GM18868 (cell line): Measurements from ENCODE around the gene TRAF3.
"Not testable (repeated sequence)": the region's sequence is repeated elsewhere in the genome, so short reads cannot be mapped to it uniquely, and the experiment has no call there.

Source experiments
- ATAC-seq: cut with Tn5 transposase; IDR thresholded peaks from one replicate; pipeline ENCODE4 v1.9.1; 2021; ENCODE audit warnings: mild to moderate bottlenecking, moderate library complexity; ENCODE audit not compliant: unreplicated experiment

The TRAF3 gene

DNA sequence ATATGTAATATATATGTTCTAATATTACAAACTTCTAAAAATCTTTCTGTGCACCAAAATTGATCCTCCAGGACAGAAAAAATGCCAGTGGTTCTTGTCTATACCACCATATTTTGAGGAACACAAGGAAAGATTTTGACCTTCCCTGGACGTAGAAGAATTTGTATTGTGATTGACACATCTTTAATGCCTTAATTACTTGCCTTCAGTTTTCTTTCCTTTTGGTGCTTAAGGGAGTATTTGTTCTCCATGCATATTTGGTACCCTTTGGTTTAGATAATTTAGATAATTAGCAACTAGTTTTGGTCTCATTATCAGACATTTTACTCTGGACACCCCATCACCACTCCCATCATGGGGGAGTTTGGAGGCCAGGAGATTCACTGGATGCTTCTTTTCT lies 27.6 kb downstream of the TRAF3 start:
- no peak for ATAC-seq

DNA sequence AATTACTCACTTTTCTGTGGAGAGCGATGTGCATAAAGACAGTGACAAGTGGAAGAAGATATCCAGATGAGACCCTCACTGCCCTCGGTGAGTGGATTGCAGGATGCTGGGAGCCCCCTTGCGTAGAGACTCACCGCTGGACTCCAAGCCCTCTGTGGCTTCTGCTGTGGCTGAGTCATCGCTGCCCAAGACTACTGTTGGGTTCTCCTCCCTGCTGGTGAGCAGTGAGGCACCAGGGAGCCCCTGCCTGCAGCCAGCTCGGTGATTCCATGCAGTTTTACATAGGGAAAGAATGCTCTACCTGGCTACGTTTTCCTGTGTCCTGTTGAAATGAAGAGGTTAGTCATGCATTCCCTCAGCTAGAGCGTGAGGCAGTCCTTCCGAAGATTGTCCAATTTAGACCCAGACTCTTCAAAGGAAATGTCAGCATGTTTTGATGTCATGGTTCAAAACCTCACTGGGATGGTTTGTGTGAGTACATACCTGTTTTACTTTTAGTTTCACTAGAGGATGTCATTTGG lies 28.2 kb downstream of the TRAF3 start:
- ATAC-seq, result peak; percentile 47

DNA sequence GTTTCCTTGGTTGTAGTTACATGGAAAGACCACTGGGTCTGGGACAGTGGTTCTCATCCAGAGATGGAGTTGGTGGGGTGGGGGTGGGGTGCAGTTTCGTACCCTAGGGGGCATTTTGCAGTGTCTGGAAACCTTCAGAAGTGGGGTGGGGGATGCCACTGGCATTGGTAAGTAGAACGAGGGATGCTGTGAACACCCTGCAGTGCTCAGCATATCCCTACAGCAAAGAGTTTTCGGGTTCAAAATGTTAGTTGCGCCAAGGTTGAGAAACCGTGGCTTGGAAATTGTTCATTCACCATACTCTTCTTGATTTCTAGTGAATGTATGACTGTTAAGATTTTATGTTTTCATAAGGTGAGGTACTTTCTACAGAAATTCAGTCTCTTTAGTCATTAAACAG lies 28.7 kb downstream of the TRAF3 start:
- ATAC-seq, result no peak

DNA sequence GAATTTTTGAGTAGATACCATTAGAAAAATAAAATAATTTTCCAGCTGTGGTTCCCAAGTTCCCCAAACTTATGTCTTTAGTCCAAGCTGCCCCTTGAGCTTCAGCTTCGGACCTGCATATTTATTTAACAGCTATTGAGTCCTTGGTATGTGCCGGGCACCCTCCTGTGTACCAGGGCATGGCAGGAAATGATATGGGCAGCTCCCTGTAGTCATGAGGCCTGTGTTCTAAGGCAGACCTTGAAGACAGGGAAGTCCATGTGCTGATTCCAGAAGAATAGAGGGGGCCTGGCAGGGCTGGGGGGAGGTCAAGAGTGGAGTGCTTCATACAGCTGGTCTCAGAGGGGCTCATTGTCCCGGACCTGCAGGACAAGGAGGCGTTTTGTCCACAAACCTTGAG lies 29.2 kb downstream of the TRAF3 start:
- ATAC-seq, result no peak

DNA sequence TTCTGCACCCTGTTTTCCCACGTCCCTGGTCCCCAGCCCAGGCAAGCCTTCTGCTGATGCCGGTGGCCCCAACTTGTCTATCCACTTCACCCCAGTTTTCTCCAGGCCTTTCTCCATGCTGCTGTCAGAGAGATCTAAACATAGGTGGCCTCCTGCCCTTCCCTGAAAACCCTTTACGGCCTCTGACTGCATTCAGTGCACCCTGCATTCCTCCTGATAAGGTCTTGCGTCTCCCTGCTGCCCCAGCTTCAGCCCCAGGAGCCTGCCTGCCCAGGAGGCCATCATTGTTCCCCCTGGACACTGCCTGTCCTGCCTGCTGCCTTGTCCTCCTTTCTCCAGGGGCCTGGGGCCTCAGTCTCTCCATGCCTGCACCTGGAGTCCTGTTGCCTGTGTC lies 29.8 kb downstream of the TRAF3 start:
- no peak for ATAC-seq

DNA sequence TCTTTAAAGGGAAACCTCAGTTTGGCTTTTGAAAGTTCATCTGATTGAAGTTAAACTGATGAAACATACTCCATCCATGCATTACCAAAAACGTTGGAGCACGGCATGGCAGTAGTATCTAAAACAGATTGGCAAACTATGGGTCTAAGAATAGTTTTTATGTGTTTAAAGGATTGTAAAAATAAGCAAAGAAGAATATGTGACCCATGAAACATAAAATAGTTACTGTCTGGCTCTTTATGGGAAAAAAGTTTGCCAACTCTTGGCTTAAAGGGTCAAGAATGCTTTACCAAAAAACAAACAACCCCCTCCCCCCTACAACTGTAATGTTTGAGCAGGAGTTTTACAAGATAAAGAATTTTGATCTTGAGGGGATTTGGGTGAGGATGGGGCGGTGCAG lies 32.6 kb downstream of the TRAF3 start:
- ATAC-seq, result no peak

DNA sequence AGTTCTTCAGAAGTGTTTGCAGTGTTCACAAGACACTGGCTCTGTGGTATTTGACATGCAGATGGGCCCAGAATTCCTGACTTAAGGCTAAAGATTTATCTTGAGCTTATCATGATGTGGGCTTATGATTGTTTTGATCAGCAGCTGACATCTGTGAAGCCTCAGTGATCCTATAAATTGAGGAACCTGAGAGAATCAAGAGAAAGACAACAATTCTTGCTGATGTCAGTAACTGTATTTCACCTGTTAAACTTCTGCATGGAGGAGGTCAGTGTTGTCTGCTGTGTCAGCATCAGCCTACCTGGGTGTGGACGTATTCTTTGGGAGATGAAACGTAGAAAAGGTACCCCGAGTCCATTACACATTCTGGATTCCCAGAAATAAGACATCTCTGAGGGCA lies 33.3 kb downstream of the TRAF3 start:
- no peak for ATAC-seq

DNA sequence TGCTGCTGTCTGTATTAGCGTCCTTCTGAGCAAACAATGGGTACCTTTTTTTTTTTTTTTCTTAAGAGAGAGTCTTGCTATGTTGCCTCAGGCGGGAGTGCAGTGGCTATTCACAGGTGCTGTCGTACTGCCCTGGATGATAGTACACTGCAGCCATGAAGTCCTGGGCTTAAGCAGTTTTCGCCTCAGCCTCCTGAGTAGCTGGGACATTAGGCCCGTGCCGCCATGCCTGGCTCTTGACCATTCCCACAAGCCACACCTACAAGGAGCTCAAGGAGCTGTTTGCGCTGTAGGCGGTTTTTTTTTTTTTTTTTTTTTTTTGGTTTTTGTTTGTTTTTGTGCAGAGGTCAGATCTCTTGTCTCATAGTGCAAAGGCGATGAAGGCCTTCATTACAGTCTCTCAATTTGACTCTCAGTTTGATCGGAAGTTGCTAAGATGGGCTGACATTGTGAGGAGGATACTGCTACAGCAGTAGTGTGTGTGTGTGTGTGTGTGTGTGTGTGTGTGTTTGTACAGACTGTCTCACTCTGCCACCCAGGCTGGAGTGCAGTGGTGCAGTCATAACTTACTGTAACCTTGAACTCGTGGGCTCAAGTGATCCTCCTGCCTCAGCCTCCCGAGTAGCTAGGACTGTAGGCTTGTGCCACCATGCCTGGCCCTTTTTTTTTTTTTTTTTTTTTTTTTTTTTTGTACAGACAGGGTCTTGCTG lies 34.2 kb downstream of the TRAF3 start:
- ATAC-seq, result no peak

DNA sequence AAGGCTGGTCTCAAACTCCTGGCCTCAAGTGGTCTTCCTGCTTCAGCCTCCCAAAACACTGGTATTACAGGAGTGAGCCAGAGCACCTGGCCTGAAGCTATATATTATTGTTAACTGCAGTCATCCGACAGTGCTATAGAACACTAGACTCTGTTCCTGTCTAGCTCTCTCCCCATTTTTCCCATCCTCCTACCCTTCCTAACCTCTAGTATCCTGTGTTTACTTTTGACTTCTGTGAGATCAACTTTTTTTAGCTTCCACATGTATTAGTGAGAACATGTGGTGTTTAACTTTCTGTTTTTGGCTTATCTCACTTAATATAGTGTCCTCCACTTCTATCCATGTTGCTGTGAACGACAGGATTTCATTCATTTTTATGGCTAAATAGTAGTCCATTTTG lies 34.7 kb downstream of the TRAF3 start:
- no peak for ATAC-seq

DNA sequence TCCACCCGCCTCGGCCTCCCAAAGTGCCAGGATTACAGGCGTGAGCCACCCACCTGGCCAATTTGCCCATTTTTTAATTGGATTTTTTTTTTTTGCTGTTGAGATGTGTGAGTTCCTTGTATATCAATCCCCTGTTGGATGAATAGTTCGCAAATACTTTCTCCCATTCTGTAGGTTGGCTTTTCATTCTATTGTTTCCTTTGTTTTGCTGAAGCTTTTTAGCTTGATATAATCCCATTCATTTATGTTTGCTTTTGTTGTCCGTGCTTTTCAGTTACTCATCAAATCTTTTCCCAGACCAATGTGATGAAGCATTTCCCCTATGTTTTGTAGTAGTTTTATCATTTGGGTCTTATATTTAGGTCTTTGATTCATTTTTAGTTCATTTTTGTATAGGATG lies 36.4 kb downstream of the TRAF3 start:
- no peak for ATAC-seq

DNA sequence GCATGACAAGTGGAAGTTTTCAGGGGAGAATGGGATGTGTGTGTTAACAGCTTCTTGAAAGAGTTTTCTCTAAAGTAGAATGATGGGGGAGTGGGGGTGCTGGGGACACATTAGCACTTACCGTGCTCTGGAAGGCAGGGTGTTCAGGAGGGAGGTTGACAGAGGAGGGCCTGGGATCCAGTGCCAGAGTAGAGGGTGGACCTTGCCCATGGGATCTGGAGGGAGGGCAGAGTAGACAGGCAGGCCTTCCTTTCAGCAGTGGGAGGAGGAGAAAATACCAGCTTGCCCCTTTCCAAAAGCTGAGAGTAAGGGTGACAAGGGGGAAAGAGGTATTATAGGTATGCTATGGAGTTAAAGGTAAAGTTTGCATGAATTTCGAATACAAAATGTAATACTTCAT lies 40.1 kb downstream of the TRAF3 start:
- ATAC-seq, result no peak

DNA sequence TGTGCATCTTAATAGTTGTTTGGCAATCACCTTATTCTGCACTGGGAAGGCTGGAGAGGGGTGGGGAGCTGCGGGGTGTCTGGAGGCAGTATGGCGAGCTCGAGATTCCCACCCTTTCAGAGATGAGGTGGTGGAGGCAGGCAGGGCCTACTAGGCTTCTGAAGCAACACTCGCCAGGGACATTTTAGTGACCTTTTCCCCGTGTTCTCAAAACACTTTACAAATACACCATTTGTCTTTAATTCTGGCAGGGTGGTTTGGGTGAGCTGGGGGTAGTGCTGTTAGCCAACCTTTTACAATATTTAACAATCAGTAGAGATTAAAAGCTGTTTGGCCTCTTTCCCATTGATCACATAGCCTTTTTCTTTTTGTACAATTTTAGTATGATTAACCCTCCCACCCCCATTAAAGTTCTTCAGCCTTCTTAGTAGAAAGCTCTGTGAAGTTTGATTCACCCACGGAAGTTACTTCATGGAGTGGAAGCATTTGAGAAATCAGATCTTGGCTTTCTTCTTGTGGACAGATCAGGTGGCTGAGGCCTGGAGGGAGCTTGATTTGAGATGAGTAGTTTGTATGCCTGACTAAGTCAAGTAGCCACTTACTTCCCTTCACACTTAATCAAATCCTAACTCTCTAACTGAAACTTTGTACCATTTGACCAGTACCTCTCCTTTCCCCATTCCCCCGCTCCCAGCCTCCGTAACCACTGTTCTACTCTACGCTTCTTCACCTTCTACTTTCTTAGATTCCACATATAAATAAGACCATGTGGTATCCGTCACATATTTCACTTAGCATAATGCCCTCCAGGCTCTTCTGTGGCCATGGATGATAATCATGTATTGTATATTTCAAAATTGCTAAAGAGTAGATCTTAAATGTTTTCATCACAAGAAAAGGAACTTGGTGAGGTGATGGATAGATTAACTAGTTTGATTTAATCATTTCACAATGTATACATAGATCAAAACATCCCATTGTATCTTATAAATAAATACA lies 41.0 kb downstream of the TRAF3 start:
- ATAC-seq, result no peak

DNA sequence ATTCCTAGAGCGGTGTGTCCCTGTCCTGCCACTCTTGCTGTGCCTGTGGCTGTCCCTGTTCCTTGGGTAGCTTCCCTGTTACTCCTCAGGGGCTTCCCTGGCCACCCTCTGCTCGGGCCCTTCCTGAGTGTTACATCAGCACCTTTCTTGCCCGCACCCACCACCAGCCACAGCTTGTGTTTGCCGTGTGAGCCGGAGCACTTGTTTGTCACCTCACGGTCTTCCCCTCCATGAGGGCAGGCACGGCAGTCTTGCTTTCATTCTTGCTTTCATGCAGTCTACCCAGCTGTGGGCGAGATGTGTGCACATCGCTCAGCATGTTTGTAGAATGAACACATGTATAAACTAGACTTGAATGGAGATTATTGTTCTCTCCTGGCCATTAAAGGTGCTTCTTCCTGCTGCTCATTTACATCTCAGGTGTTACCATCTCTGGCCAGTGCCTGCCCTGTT lies 42.0 kb downstream of the TRAF3 start:
- ATAC-seq, result peak; percentile 82

DNA sequence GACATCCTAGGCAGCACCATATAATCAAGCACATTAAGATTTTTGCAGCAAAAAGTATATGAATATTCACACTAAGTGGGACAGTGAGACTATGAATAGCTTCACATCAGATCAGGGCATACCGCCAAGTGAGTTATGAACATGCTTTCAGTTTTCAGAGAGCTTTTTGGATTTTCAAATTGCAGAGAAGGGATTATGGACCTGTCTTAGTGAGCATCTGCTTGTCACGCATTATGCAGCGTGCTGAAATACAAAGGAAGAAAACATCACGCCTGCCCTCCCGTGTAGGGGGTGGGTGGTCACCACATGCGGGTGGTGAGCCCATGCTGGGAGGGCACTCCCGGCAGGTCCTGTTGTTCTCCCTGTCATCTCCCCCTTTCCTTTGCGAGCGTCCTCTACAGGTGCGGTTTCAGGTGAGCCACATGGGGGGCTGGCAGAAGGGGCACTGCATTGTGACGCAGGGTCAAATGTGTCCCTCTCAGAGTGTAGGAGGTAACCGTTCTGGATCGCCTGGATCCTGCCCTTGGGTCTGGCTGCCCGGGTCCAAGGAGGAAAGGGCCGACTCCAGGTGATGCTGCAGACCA lies 42.6 kb downstream of the TRAF3 start:
- peak; percentile 12 for ATAC-seq

DNA sequence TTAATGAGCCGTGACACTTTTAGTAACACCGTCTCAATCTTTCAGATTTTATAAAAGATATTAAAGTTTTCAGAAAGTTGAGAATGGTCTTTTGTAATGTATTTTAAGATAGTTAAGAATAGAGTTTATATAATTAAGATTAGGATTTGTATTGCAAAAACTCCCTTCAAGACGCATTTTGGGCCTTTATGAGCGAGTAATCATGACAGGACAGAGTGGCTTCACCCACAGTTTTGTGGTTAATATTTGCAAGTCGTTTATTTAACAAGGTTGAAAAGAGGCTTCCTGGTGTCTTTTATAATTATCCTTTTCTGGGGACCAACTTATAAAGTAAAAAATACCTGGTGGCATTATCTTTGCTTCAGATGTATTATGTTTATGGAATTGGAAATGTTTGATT lies 44.0 kb downstream of the TRAF3 start:
- no peak for ATAC-seq

DNA sequence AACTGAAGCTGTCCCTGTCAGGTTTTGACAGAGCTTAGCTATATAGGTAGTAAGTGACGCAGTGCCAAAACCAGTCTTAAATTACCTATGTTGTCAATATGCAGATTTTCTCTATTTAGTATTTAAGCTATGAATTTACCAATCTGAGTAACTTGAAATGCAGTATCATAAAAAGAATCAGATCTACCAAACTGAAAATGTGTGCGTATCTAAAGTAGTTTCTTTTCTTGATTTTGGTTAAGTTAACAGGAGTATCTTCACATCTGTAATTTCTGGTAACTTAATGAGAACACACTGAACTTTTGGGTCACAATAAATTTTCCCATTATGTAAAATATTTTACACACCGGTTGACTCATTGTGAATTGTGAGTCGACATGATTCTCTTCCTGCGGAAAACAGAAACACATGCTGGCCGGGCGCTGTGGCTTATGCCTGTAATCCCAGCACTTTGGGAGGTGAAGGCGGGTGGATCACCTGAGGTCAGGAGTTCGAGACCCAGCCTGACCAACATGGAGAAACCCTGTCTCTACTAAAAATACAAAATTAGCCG lies 45.1 kb downstream of the TRAF3 start:
- no peak for ATAC-seq

DNA sequence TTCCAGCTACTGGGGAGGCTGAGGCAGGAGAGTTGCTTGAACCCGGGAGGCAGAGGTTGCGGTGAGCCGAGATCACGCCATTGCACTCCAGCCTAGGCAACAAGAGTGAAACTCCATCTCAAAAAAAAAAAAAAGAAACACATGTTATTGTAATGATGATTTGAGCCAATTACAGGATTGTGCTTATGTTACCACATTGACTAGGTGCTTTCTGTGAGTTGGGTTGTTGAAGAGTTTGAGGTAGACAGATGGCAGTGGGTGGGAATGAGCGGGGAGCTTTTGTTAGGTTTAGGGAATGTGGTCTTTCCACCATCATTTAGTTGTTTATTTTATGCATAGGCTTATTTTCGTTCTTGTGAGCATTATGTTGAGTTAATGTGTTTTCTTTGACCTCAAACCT lies 45.6 kb downstream of the TRAF3 start:
- ATAC-seq, result not testable (repeated sequence)

DNA sequence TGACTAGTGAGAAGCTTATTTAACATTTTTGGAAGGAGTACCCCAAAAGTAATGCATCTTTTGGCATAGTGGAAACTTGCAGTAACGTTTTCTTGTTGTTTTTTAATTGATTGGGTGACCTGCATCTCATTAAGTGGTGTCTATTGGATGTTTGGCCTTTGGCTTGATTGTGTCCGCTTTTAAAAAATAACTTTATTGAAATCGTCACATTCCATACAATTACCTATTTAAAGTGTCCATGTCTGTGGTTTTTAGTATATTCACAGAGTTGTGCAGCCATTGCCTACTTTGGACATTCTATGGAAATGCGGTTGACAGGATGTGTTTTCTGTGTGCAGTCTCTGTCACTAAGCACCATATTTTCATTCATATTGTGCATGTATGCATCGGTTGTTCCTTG lies 46.3 kb downstream of the TRAF3 start:
- ATAC-seq, result no peak

DNA sequence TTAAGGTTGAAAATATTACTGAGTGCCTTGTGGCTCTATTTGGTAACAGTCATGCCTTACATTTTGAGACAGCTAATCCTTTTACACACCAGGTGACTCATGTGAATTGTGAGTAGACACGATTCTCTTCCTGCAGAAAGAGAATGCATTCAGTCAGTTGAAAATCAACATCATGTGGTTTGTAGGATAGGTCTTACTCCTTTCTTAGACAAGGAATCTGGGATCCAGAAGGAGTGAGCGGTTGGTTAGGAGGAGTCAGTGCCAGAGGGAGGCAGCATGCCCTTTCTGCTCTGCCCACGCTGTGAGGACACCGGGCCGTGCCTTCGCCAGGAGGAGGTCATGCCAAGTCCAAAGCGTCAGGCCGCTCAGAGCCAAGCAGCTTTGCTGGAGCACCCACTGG lies 47.6 kb downstream of the TRAF3 start:
- no peak for ATAC-seq

DNA sequence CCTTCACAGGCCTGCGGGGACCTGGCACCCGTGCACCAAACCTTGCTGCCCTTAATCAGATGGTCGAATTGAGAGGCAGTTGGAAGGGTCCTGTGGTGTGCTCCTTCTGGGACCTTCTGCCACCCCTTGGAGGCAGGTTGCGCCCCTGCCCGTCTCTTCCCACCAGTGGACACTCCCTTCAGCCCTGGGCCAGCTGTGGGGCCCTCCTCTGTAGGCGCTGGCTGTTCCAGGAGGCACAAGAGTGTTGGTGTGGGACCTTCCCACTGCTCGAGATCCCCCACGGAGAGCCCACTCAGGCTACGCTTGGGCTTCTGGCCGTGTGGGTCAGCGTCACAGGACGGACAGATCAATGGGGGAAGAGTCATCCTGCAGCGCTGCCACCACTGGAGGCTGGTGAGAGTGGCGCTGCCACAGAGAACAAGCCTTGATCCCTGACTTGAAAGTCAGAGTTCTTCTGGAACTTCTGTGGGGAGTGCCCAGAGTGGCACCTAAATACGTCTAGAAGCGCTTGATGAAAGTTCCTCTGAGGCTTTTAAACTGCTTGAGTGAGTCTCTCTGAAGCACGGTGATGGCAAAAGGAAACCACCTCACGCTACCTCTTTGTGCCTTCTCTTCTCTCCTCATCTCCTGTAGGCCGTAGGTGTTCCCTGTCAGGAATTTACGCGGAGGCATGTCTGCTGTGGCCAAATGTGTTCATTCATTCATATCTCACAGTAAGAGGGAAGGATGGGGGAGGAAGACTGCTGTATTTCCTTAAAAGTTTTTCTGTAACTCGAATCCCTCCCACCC lies 48.3 kb downstream of the TRAF3 start:
- ATAC-seq, result no peak
